Dedifferentiated amniotic fluid mesenchymal stem cell (primary cell): ENCODE results near the gene PLD2.

Experiments used
- DNase-seq: peaks from one replicate; pipeline ENCODE4 v3.0.0-alpha.2; 2016; ENCODE audit errors: extremely low spot score

The PLD2 gene

GRCh38 chr17:4806777-4807604 is at the start of gene PLD2:
TSS of gene PLD2 (plus strand) at chr17:4807152. CDS start at chr17:4807773, 621 bp downstream.
- peak; percentile 54 for DNase-seq

GRCh38 chr17:4759776-4760236 is 47.1 kb upstream of the PLD2 start:
- no peak for DNase-seq

- no peak for DNase-seq
Observed at GRCh38 chr17:4764595-4764994, 42.4 kb upstream of the PLD2 start.

- no peak for DNase-seq
Observed at GRCh38 chr17:4766201-4766600, 40.8 kb upstream of the PLD2 start.

- DNase-seq: no peak
Observed at GRCh38 chr17:4766723-4767122, 40.2 kb upstream of the PLD2 start.

- DNase-seq: no peak
Observed at GRCh38 chr17:4768298-4768697, 38.7 kb upstream of the PLD2 start.

- DNase-seq: no peak
Observed at GRCh38 chr17:4769628-4770027, 37.3 kb upstream of the PLD2 start.

- DNase-seq: no peak
Observed at GRCh38 chr17:4771519-4772234, 35.3 kb upstream of the PLD2 start, which contains the start of gene TM4SF5. TSS of gene TM4SF5 (plus strand) at chr17:4771886. CDS start at chr17:4771923, 37 bp downstream.

GRCh38 chr17:4772235-4772613 is 34.7 kb upstream of the PLD2 start:
- no peak for DNase-seq

- no peak for DNase-seq
Observed at GRCh38 chr17:4777969-4778760, 28.8 kb upstream of the PLD2 start.

GRCh38 chr17:4780325-4780955 is 26.5 kb upstream of the PLD2 start:
- no peak for DNase-seq

- DNase-seq: no peak
Observed at GRCh38 chr17:4782652-4783051, 24.3 kb upstream of the PLD2 start.

GRCh38 chr17:4785311-4786105 is 21.4 kb upstream of the PLD2 start:
- no peak for DNase-seq

GRCh38 chr17:4786106-4786511 is 20.8 kb upstream of the PLD2 start, which contains the start of gene VMO1:
TSS of gene VMO1 (minus strand) at chr17:4786364. CDS start at chr17:4786352, 12 bp downstream.
- no peak for DNase-seq

GRCh38 chr17:4786516-4786915 is 20.4 kb upstream of the PLD2 start:
- DNase-seq: no peak

- DNase-seq: no peak
Observed at GRCh38 chr17:4788159-4788806, 18.7 kb upstream of the PLD2 start.

- DNase-seq: no peak
Observed at GRCh38 chr17:4788807-4789700, 17.9 kb upstream of the PLD2 start, which contains the start of gene GLTPD2. TSS of gene GLTPD2 (plus strand) at chr17:4788964. CDS start at chr17:4789012, 48 bp downstream.

GRCh38 chr17:4789701-4789950 is 17.3 kb upstream of the PLD2 start:
- no peak for DNase-seq

GRCh38 chr17:4789951-4790704 is 16.8 kb upstream of the PLD2 start:
- DNase-seq: peak; percentile 76
